GM12873 (cell line): ENCODE data around the gene ALB.

Source experiments
- TF ChIP-seq, protein P1 (sequence below): IDR thresholded peaks from 2 replicates; pipeline ENCODE4 v1.5.1; 2012; ENCODE audit warnings: low read depth, mild to moderate bottlenecking, moderate library complexity, low read length, control low read depth; ENCODE audit not compliant: insufficient read depth; ENCODE audit errors: missing control alignments

The ALB gene

DNA sequence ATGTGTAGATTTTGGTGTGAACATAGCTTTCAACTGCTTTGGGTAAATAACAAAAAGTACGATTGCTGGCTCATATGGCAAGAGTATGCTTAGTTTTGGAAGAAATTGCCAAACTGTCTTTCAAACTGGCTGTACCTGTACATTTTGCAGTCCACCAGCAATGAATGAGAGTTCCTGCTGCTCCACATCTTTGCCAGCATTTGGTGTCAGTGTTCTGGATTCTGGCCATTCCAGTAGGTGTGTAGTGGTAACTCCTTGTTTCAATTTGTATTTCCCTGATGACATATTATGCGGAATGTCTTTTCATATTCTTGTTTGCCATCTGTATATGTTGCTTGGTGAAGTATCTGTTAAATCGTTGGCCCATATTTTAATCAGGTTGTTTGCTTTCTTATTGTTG is 20.6 kb upstream of the ALB start:
- TF ChIP-seq, protein P1, sequence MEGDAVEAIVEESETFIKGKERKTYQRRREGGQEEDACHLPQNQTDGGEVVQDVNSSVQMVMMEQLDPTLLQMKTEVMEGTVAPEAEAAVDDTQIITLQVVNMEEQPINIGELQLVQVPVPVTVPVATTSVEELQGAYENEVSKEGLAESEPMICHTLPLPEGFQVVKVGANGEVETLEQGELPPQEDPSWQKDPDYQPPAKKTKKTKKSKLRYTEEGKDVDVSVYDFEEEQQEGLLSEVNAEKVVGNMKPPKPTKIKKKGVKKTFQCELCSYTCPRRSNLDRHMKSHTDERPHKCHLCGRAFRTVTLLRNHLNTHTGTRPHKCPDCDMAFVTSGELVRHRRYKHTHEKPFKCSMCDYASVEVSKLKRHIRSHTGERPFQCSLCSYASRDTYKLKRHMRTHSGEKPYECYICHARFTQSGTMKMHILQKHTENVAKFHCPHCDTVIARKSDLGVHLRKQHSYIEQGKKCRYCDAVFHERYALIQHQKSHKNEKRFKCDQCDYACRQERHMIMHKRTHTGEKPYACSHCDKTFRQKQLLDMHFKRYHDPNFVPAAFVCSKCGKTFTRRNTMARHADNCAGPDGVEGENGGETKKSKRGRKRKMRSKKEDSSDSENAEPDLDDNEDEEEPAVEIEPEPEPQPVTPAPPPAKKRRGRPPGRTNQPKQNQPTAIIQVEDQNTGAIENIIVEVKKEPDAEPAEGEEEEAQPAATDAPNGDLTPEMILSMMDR, result no peak

DNA sequence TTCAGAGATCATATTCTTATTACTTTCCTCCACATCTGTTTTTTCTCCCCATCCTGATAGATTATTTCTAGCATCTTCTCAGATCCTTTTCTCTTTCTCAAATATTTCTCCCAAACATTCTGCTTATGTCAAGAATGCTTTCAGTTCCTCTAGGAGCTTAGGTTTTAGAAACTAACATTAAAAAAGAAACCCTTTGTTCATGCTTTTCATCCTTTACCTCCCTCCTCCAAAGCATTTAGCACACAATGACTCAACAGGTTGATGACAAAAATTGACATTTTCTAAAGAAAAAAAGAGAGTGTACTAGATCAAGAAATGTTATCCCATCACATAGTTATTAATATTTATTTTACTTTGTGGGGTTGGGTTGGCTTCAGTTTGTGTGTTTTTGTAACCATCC is 16.5 kb upstream of the ALB start:
- TF ChIP-seq, protein P1, result no peak

DNA sequence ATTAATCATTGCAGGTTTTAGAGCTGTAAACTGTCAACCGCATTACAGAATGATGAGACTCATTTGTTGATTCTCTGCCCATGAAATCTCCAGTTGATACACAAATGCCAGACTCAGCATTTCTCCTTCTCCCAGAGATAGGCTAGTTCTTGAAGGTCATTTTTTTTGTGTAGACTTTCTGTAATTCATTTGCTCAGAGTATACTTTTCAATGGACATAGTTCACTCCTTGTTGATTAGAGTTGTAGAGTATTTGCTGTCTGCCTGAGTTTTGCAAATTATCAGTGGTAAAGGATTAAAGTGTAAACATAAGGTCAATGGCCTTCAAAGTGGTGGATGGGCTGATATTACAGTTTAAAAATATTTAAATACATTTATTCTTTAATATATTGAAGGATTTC is 15.2 kb upstream of the ALB start:
- TF ChIP-seq, protein P1, result no peak

DNA sequence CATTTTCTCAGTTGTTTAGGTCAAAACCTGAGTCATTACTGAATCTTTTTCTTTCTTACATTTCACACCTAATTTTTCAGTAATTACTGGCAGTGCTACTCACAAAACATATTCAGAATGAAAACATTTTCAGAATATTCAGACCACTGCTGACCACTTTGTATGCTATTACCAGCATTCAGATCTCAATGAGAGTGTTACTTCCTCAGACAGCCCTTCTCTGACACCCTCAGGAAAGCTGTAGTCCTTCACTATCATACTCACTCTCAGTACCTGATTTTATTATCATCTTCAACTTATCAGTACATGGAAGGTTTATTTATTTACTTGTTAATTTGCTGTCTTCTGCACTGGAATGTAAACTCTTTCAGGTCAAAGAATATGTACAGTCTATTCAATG is 12.3 kb upstream of the ALB start:
- TF ChIP-seq, protein P1, result no peak

DNA sequence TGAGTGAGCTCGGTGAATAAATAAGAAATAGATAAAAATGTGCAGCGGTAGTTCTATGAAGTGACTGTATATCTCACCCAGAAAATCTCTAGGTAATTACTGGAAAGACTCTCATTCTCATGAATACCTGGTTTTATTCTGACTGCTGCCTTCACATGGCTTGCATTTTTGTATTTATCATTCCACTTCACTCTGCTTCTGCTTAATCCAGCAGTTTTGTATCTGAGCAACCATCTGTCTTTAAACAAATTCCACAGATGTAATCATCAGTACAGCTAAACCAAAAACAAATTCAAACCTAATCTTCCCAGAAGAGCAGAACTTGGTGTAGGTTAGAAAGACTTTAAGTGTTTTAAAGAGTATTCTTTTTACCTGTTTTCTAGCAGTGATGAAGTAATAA is 11.2 kb upstream of the ALB start:
- TF ChIP-seq, protein P1, result no peak

DNA sequence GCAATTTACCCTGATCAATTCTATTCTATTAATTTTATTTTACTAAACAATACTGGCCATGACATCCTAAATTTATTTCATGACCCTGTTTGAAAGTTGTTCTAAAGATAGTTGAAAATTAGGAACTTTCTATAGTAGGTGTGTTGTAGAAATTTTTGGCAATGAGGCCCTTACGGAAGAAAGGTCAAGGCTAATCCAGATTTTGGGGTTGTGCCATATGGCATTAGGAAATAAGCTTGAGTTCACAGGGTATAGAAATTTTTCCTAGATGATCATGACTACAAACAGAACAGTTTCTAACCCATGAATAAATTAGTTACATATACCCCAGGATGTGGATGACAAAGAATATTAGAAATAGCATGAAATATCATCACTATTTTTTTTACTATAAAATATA is 7.8 kb upstream of the ALB start:
- TF ChIP-seq, protein P1, result no peak

DNA sequence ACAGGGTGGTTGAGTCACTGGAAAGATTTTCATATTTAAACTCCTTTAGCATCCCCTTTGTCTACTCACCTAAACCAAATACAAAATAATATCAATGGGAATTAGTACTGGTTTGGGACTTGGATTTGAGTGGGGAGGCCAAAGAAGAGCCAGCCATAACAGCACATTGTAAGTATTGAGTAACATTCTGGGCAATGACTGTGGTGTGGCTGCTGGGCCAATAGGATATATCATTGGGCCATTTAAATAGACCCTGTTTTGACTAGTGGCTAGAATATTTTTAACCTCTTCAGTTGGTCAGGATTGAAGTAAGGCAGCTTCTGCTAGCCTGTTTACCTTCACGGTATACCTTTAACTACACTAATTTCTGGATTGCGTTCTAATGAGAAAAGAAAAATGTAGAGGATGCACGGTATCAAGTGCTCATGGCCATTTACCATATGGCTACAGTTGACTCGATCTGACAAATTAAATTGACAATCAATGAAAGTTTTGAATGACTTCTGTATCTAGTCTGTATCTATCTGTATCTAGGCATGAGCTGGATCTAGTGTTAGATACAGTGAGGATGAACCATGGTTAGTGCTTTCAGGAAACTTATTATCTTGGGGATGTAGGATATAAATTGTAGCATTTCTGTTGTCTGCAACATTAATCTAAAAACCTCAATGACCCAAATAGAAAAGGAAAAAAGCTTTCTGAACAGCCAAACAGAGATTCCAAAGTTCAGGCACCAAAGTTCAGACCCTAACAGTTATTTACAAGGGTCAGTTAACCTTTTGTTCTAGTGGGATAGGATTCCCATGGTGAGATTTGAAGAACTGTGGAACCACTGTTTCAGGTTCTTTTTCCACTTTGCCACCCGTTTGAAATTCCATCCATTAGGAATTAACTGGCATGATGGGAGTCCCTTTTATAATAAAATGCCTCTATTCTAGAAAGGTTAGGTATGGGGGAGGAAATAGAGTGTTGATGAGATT is 6.8 kb upstream of the ALB start:
- TF ChIP-seq, protein P1, result no peak
